ENCODE data around the gene SMYD3.

DNA sequence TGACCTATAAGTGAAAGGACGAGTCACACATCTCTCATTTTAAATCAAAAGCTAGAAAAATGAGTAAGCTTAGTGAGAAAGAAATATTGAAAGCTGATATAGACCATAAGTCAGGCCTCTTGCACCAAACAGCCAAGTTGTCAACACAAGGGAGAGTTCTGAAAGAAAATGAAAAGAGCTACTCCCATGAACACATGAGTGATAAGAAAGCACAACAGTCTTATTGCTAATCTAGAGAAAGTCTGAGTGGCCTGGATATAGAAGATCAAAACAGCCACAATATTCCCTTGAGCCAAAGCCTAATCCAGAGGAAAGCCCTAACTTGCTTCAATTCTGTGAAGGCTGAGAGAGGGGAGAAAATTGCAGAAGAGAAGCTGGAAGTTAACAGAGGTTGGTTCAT lies 175.0 kb downstream of the SMYD3 start:
- TF ChIP-seq, protein P1, sequence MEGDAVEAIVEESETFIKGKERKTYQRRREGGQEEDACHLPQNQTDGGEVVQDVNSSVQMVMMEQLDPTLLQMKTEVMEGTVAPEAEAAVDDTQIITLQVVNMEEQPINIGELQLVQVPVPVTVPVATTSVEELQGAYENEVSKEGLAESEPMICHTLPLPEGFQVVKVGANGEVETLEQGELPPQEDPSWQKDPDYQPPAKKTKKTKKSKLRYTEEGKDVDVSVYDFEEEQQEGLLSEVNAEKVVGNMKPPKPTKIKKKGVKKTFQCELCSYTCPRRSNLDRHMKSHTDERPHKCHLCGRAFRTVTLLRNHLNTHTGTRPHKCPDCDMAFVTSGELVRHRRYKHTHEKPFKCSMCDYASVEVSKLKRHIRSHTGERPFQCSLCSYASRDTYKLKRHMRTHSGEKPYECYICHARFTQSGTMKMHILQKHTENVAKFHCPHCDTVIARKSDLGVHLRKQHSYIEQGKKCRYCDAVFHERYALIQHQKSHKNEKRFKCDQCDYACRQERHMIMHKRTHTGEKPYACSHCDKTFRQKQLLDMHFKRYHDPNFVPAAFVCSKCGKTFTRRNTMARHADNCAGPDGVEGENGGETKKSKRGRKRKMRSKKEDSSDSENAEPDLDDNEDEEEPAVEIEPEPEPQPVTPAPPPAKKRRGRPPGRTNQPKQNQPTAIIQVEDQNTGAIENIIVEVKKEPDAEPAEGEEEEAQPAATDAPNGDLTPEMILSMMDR (conservative IDR thresholded peaks at IDR 0.05) = no peak
- no peak for TF ChIP-seq ZFX (IDR thresholded peaks at IDR 0.05)

Measured in C4-2B (cell line).